H1 (cell line): ENCODE measurements around the gene SLC6A19. TPM values are rescaled to one million over a fixed set of nuclear protein-coding genes. Genes with fewer than 3 reads are reported as not detected.

Experiments
- CHD7 ChIP-seq: fragments of 300-600 bp; sonication (generic); IDR thresholded peaks from 2 replicates; pipeline ENCODE4 v1.7.1; 2012; ENCODE audit warnings: low read length, moderate library complexity, mild to moderate bottlenecking, inconsistent platforms; ENCODE audit not compliant: insufficient replicate concordance
- NRF1 ChIP-seq: IDR thresholded peaks from 2 replicates; pipeline ENCODE4 v1.6.1; 2011; ENCODE audit warnings: mild to moderate bottlenecking, low read depth, low read length, improper control_type of control experiment
- PHF8 ChIP-seq: fragments of 200-600 bp; sonication (generic); conservative IDR thresholded peaks from 2 replicates; pipeline ENCODE4 v1.7.1; 2012; ENCODE audit warnings: low read depth, mild to moderate bottlenecking, inconsistent platforms, low read length, moderate library complexity
- POLR2AphosphoS5 ChIP-seq: IDR thresholded peaks from 2 replicates; pipeline ENCODE4 v1.6.1; 2011; ENCODE audit warnings: low read depth, low read length
- SP1 ChIP-seq: IDR thresholded peaks from 2 replicates; pipeline ENCODE4 v1.6.1; 2011; ENCODE audit warnings: low read depth, low read length
- polyA plus RNA-seq, 7 experiments: library from polyadenylated mRNA; depleted of rRNA in 3 of 7; stranded (reverse) in 5 of 7; unstranded in 2 of 7; fragments of >200 nt in 5 of 7; fragments of 200-250 nt in 2 of 7; gene quantifications; 1 replicate in 5 of 7; 2 replicates in 1 of 7; 4 replicates in 1 of 7; pipeline versions ENCODE4 v1.2.1 to v1.2.3, GENCODE V29; 2011 to 2013; ENCODE audit warnings: missing spikeins in 2 of 7, mixed read lengths in 2 of 7
- total RNA-seq: library from RNA; stranded (reverse); fragmentation: NEBNext Ultra II Directional; extraction: Animal tissue kit (Norgen Biotek cat#: 25700); gene quantifications from 2 replicates; pipeline ENCODE4 v1.2.1, GENCODE V29; 2021

SLC6A19 gene
- total and polyA plus RNA-seq, 2 of the 8 experiments (the other 6 are each of a cell fraction or from before 2014, with no cell fraction given) = 0.02 TPM; not detected in 1

GRCh38 chr5:1223278-1223670, 21.9 kb downstream of the SLC6A19 start (continued):
- TF ChIP-seq CHD7 (no peak), POLR2AphosphoS5 (no peak), NRF1 (no peak), SP1 (no peak), PHF8 (no peak)
